Suprapubic skin (tissue), 4 donors: Measurements from ENCODE around the gene TUBA4B. TPM values are rescaled to one million over a fixed set of nuclear protein-coding genes. Genes with fewer than 3 reads are reported as not detected.
A peak's percentile ranks its signal among the peaks of the same experiment; 100 is the strongest.

ENCODE experiments used
- DNase-seq, 2 donors: peaks; one replicate each; pipeline ENCODE4 v3.0.0-alpha.2; 2019; ENCODE audit warnings: low spot score in 2 of 2
- H3K27ac ChIP-seq: fragments of 200-600 bp; sonication (generic); one replicate; pipeline ENCODE4 v1.5.1; 2019
- H3K27me3 ChIP-seq: fragments of 200-600 bp; sonication (generic); one replicate; pipeline ENCODE4 v1.5.1; 2019
- H3K36me3 ChIP-seq: fragments of 200-600 bp; sonication (generic); one replicate; pipeline ENCODE4 v1.5.1; 2019
- H3K4me1 ChIP-seq: fragments of 200-600 bp; sonication (generic); one replicate; pipeline ENCODE4 v1.5.1; 2019
- H3K4me3 ChIP-seq: fragments of 200-600 bp; sonication (generic); one replicate; pipeline ENCODE4 v1.5.1; 2019; ENCODE audit warnings: mild to moderate bottlenecking
- H3K9me3 ChIP-seq: fragments of 200-600 bp; sonication (generic); one replicate; pipeline ENCODE4 v1.5.1; 2019
- CTCF ChIP-seq, 2 donors: fragments of 200-600 bp in 1 of 2; fragments of 450-650 bp in 1 of 2; sonication (generic) in 1 of 2; IDR thresholded peaks; one replicate each; pipeline ENCODE4 v1.5.1; 2016 to 2019; ENCODE audit warnings: antibody characterized with exemption in 2 of 2, mild to moderate bottlenecking in 1 of 2, moderate library complexity in 1 of 2
- EP300 ChIP-seq: sonication (generic); formaldehyde crosslinking; IDR thresholded peaks from one replicate; pipeline ENCODE4 v1.6.1; 2017; ENCODE audit warnings: antibody characterized with exemption
- POLR2A ChIP-seq, 2 donors: fragments of 450-650 bp; IDR thresholded peaks; one replicate each; pipeline ENCODE4 v1.6.1; 2017; ENCODE audit warnings: antibody characterized with exemption in 2 of 2, mild to moderate bottlenecking in 2 of 2, moderate library complexity in 2 of 2
- POLR2AphosphoS5 ChIP-seq, 3 donors: sonication (generic); formaldehyde crosslinking; IDR thresholded peaks; one replicate each; pipeline ENCODE4 v1.6.1; 2017; ENCODE audit warnings: antibody characterized with exemption in 3 of 3
- WGBS: methylation state at CpG from one replicate; pipeline ENCODE4 v1.1.5; 2018; 5-methylcytosine and 5-hydroxymethylcytosine counted together
- total RNA-seq, 4 donors: library from RNA; depleted of rRNA; stranded (reverse); fragments of >200 nt; gene quantifications; one replicate each; pipeline ENCODE4 v1.1.0, GENCODE V29; 2016

The TUBA4B gene
- total RNA-seq, 4 donors from 2014 or later, result not detected

GRCh38 chr2:219291910-219292490, 39.0 kb downstream of the TUBA4B start:
- Histone ChIP-seq H3K27me3 (no peaks in the 10 kb centered on the region), H3K4me3 (no peak overlapping the region), H3K4me1 (peaks cover 44% of the 10 kb centered on the region), H3K9me3 (no peaks in the 10 kb centered on the region), H3K36me3 (no peaks in the 10 kb centered on the region), H3K27ac (no peak overlapping the region)
- DNase-seq, result peak in 1 of 2 donors; percentile 55
- TF ChIP-seq POLR2A (IDR thresholded peaks at IDR 0.05), result no peak
- TF ChIP-seq CTCF (IDR thresholded peaks at IDR 0.05), result no peak
- no peak for TF ChIP-seq POLR2AphosphoS5 (IDR thresholded peaks at IDR 0.05)
- TF ChIP-seq EP300, result no peak
- WGBS, result 76% methylated on average over 4 of the region's 4 CpGs

- no peak overlapping the region for H3K4me3 ChIP-seq
Observed at GRCh38 chr2:219292616-219293015, 39.6 kb downstream of the TUBA4B start.

GRCh38 chr2:219293736-219294231, 40.7 kb downstream of the TUBA4B start:
- WGBS, result 88% methylated on average over 5 of the region's 5 CpGs
- peaks cover 32% of the 10 kb centered on the region for H3K4me1 ChIP-seq
- no peaks in the 10 kb centered on the region for H3K9me3 ChIP-seq
- DNase-seq, result peak; percentile 64 to 71
- no peak overlapping the region for H3K4me3 ChIP-seq
- H3K36me3 ChIP-seq, result no peaks in the 10 kb centered on the region
- H3K27ac ChIP-seq, result no peak overlapping the region
- no peaks in the 10 kb centered on the region for H3K27me3 ChIP-seq
- TF ChIP-seq EP300, result no peak
- no peak for TF ChIP-seq CTCF (IDR thresholded peaks at IDR 0.05)
- TF ChIP-seq POLR2A (IDR thresholded peaks at IDR 0.05), result no peak
- TF ChIP-seq POLR2AphosphoS5 (IDR thresholded peaks at IDR 0.05), result no peak

More at GRCh38 chr2:219292616-219293015, 39.6 kb downstream of the TUBA4B start:
- TF ChIP-seq POLR2AphosphoS5 (IDR thresholded peaks at IDR 0.05), result no peak
- no peak for TF ChIP-seq POLR2A (IDR thresholded peaks at IDR 0.05)
- TF ChIP-seq CTCF (IDR thresholded peaks at IDR 0.05), result no peak
- no peak for TF ChIP-seq EP300
- Histone ChIP-seq H3K9me3 (no peaks in the 10 kb centered on the region), H3K4me1 (peaks cover 38% of the 10 kb centered on the region), H3K27me3 (no peaks in the 10 kb centered on the region), H3K36me3 (no peaks in the 10 kb centered on the region), H3K27ac (no peak overlapping the region)
- peak in 1 of 2 donors; percentile 61 for DNase-seq
- WGBS, result 91% methylated on average over 9 of the region's 9 CpGs

- TF ChIP-seq EP300 (no peak), CTCF (IDR thresholded peaks at IDR 0.05) (peak; percentile 95 to 99), POLR2AphosphoS5 (IDR thresholded peaks at IDR 0.05) (peak in 1 of 3 donors; percentile 25), POLR2A (IDR thresholded peaks at IDR 0.05) (no peak)
- Histone ChIP-seq H3K27ac (no peak overlapping the region), H3K4me1 (peaks cover 27% of the 10 kb centered on the region), H3K27me3 (peaks cover 4% of the 10 kb centered on the region), H3K4me3 (peak overlapping the region; percentile 54), H3K36me3 (no peaks in the 10 kb centered on the region), H3K9me3 (no peaks in the 10 kb centered on the region)
- 15% methylated on average over 38 of the region's 67 CpGs for whole genome bisulfite sequencing
- DNase-seq, result peak; percentile 87 to 93
Observed at GRCh38 chr2:219294356-219295351, 41.6 kb downstream of the TUBA4B start.

- H3K27me3 ChIP-seq, result peaks cover 10% of the 10 kb centered on the region
- no peak for TF ChIP-seq POLR2AphosphoS5 (IDR thresholded peaks at IDR 0.05)
- no peak for TF ChIP-seq EP300
- TF ChIP-seq POLR2A (IDR thresholded peaks at IDR 0.05), result no peak
- TF ChIP-seq CTCF (IDR thresholded peaks at IDR 0.05), result no peak
- no peaks in the 10 kb centered on the region for H3K9me3 ChIP-seq
- DNase-seq, result no peak
- no peak overlapping the region for H3K4me3 ChIP-seq
- 82% methylated on average over 14 of the region's 14 CpGs for WGBS
- H3K27ac ChIP-seq, result no peak overlapping the region
- no peaks in the 10 kb centered on the region for H3K36me3 ChIP-seq
- H3K4me1 ChIP-seq, result peaks cover 19% of the 10 kb centered on the region
Observed at GRCh38 chr2:219296142-219296541, 43.1 kb downstream of the TUBA4B start.
